Measurements from ENCODE around the gene RICTOR.

Gene RICTOR

DNA sequence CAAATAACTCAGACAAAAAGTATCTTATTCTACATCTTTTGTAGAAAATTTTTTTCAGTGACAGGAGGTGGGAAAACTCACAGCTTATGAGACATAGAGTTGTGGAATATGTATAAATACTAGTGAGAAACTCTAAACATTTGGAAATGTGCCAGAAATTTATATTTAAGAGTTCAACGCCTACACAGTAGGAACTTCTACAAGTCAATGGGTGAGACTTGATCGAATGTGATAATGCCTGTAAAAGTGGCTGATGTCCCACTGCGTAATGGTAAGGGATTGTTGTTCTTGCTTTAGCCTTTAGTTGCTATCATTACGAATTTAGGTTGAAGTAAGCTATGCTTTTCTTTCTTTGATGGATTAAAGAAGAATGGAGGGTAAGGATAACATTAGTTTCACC is 40.0 kb upstream of the RICTOR start:
- Histone ChIP-seq H3K4me2 (ENCODE audit: low read length) (no peak overlapping the region), H3K9me3 (ENCODE audit: low read length) (no peaks in the 10 kb centered on the region), H2AFZ (ENCODE audit: low read length) (no peak overlapping the region), H3K79me2 (ENCODE audit: insufficient read depth, low read length) (no peaks in the 10 kb centered on the region), H3K27me3 (ENCODE audit: insufficient read depth, low read length) (no peaks in the 10 kb centered on the region), H3K9ac (ENCODE audit: low read length) (no peak overlapping the region), H4K20me1 (ENCODE audit: insufficient read depth, low read length) (no peaks in the 10 kb centered on the region), H3K4me3 (ENCODE audit: low read depth, low read length, poor library complexity, severe bottlenecking) (no peak overlapping the region), H3K4me1 (ENCODE audit: insufficient read depth, low read length, severe bottlenecking) (no peaks in the 10 kb centered on the region), H3K36me3 (ENCODE audit: insufficient read depth, low read length) (no peaks in the 10 kb centered on the region), H3K9me2 (ENCODE audit: low read depth, low read length) (no peaks in the 10 kb centered on the region), H3F3A (ENCODE audit: insufficient read depth, low read length) (no peaks in the 10 kb centered on the region), H3K27ac (ENCODE audit: low read depth, low read length, poor library complexity, severe bottlenecking) (no peak overlapping the region)
- TF ChIP-seq, protein P1, sequence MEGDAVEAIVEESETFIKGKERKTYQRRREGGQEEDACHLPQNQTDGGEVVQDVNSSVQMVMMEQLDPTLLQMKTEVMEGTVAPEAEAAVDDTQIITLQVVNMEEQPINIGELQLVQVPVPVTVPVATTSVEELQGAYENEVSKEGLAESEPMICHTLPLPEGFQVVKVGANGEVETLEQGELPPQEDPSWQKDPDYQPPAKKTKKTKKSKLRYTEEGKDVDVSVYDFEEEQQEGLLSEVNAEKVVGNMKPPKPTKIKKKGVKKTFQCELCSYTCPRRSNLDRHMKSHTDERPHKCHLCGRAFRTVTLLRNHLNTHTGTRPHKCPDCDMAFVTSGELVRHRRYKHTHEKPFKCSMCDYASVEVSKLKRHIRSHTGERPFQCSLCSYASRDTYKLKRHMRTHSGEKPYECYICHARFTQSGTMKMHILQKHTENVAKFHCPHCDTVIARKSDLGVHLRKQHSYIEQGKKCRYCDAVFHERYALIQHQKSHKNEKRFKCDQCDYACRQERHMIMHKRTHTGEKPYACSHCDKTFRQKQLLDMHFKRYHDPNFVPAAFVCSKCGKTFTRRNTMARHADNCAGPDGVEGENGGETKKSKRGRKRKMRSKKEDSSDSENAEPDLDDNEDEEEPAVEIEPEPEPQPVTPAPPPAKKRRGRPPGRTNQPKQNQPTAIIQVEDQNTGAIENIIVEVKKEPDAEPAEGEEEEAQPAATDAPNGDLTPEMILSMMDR (IDR thresholded peaks at IDR 0.05; ENCODE audit: low read length): no peak
- TF ChIP-seq EZH2 (IDR thresholded peaks at IDR 0.05; ENCODE audit: borderline replicate concordance, low read length): no peak

- H2AFZ ChIP-seq (ENCODE audit: low read length): no peak overlapping the region
- H3K9me2 ChIP-seq (ENCODE audit: low read depth, low read length): no peaks in the 10 kb centered on the region
- H3K79me2 ChIP-seq (ENCODE audit: insufficient read depth, low read length): no peaks in the 10 kb centered on the region
- no peaks in the 10 kb centered on the region for H3K27me3 ChIP-seq (ENCODE audit: insufficient read depth, low read length)
- no peak overlapping the region for H3K4me2 ChIP-seq (ENCODE audit: low read length)
- H3K4me3 ChIP-seq (ENCODE audit: low read depth, low read length, poor library complexity, severe bottlenecking): no peak overlapping the region
- H3K9me3 ChIP-seq (ENCODE audit: low read length): no peaks in the 10 kb centered on the region
- no peaks in the 10 kb centered on the region for H3K4me1 ChIP-seq (ENCODE audit: insufficient read depth, low read length, severe bottlenecking)
- H3K27ac ChIP-seq (ENCODE audit: low read depth, low read length, poor library complexity, severe bottlenecking): no peak overlapping the region
- H4K20me1 ChIP-seq (ENCODE audit: insufficient read depth, low read length): no peaks in the 10 kb centered on the region
- H3F3A ChIP-seq (ENCODE audit: insufficient read depth, low read length): no peaks in the 10 kb centered on the region
- no peaks in the 10 kb centered on the region for H3K36me3 ChIP-seq (ENCODE audit: insufficient read depth, low read length)
- no peak for TF ChIP-seq EZH2 (IDR thresholded peaks at IDR 0.05; ENCODE audit: borderline replicate concordance, low read length)
- TF ChIP-seq, protein P1 (IDR thresholded peaks at IDR 0.05; ENCODE audit: low read length): no peak
- H3K9ac ChIP-seq (ENCODE audit: low read length): no peak overlapping the region
Observed at GRCh38 chr5:39113354-39113953, 39.3 kb upstream of the RICTOR start.

DNA sequence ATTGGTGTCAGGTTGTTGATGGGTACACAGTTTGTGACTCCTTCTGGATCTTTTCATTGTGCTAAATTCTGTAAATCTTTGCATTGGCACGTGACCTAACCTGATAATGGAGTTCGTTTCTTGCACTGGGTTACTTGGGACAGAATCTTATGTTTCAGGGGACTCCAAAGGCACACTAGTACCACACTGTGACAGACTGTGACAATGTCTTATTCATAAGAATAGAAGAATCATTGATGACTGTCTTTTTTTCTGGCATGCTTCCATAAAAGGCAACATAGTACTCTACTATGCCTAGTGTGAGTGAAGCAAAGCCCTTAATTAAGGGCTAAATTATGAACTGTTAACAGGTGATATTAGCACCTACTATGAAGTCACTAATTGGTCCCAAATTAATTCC is 35.4 kb upstream of the RICTOR start:
- TF ChIP-seq EZH2 (IDR thresholded peaks at IDR 0.05; ENCODE audit: borderline replicate concordance, low read length): no peak
- TF ChIP-seq, protein P1 (IDR thresholded peaks at IDR 0.05; ENCODE audit: low read length): no peak
- no peaks in the 10 kb centered on the region for H3K27me3 ChIP-seq (ENCODE audit: insufficient read depth, low read length)
- H3K4me3 ChIP-seq (ENCODE audit: low read depth, low read length, poor library complexity, severe bottlenecking): no peak overlapping the region
- no peaks in the 10 kb centered on the region for H3K9me3 ChIP-seq (ENCODE audit: low read length)
- H3K9ac ChIP-seq (ENCODE audit: low read length): no peak overlapping the region
- H3K4me2 ChIP-seq (ENCODE audit: low read length): no peak overlapping the region
- H3F3A ChIP-seq (ENCODE audit: insufficient read depth, low read length): no peaks in the 10 kb centered on the region
- no peaks in the 10 kb centered on the region for H4K20me1 ChIP-seq (ENCODE audit: insufficient read depth, low read length)
- H3K4me1 ChIP-seq (ENCODE audit: insufficient read depth, low read length, severe bottlenecking): no peaks in the 10 kb centered on the region
- no peaks in the 10 kb centered on the region for H3K36me3 ChIP-seq (ENCODE audit: insufficient read depth, low read length)
- no peaks in the 10 kb centered on the region for H3K79me2 ChIP-seq (ENCODE audit: insufficient read depth, low read length)
- no peak overlapping the region for H3K27ac ChIP-seq (ENCODE audit: low read depth, low read length, poor library complexity, severe bottlenecking)
- no peaks in the 10 kb centered on the region for H3K9me2 ChIP-seq (ENCODE audit: low read depth, low read length)
- H2AFZ ChIP-seq (ENCODE audit: low read length): no peak overlapping the region
